ENCODE measurements around the gene SDR42E2.
A peak's percentile ranks its signal among the peaks of the same experiment; 100 is the strongest.
"Not testable (repeated sequence)": the region's sequence is repeated elsewhere in the genome, so short reads cannot be mapped to it uniquely, and the experiment has no call there.

SDR42E2 gene

DNA sequence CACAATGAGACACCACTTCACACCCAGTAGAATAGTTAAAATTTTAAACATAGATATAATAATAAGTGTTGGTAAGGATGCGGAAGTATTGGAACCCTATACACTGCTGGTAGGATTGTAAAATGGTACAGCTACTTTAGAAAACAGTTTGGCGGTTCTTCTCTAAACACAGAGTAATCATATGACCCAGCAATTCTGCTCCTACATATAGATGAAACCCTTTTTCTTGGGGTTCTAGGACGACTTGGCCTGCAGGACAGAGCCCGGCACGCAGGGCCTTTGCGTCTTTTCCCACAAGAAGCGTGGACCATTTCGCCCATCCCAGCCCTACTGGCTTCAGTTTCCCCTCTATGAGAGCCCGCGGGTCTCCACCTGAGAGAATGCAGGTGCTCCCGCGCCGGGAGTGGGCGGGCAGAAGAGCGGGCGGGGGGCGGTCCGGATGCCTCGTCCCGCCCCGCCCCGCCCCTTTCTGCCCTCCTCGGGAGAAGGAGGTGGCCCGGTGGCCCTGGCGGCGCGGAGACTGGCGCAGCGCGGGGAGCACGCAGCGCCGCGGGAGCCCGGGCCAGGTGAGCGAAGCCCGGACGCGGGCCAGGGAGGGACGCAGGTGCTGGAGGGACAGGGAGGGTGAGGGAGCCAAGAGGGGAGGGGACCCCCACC is at the start of gene SDR42E2:
TSS of gene SDR42E2 (plus strand) at position 508 of the 657 bp plus-strand sequence. CDS start 3,077 bp downstream, outside the sequence.
- peak in 1 of 2 donors; percentile 35 for DNase-seq (ENCODE audit: low read depth in 1 of 2, low spot score in 1 of 2)

DNA sequence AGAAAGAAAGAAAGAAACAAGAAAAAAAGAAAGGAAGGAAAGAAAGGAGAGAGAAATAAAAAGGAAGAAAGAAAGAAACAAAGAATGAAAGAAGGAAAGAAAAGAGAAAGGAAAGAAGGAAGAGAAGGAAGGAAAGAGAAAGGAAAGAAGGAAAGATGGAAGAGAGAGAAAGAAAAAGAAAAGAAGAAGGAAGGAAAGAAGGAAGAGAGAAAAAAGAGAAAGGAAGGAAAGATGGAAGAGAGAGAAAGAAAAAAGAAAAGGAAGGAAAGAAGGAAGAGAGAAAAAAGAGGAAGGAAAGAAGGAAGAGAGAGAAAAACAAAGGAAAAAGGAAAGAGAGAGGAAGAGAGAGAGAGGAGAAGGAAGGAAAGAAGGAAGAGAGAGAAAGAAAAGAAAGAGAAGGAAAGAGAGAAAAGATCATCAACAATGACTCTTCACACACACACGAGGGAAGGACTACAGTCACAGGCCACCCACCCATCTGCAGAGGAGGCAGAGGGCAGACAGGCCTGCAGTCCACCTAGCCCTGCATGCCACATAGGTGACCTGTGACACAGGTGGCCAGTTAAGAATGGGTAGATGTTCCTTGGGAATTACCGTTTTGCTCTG is 46.1 kb upstream of the SDR42E2 start:
- no peak for DNase-seq (ENCODE audit: low read depth in 1 of 2, low spot score in 1 of 2)

DNA sequence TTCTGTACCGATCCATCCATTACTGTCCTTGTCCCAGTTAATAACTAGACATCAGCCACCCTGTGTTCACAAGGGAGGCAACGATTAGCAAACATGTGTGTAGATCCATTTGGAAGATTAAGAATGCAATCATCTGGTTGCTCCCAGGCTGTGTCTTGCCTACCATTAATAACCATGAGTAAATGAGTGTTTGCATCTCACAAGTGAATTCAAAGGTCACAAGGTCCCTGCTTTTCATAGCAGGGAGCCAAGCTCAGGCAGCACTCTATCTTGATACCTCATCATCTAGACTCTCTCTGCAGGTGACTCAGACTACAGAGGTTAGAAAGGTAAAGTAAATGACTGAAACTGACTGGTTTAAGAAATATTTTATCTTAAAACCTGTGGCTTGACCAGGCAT is 44.7 kb upstream of the SDR42E2 start:
- DNase-seq (ENCODE audit: low read depth in 1 of 2, low spot score in 1 of 2), result no peak

DNA sequence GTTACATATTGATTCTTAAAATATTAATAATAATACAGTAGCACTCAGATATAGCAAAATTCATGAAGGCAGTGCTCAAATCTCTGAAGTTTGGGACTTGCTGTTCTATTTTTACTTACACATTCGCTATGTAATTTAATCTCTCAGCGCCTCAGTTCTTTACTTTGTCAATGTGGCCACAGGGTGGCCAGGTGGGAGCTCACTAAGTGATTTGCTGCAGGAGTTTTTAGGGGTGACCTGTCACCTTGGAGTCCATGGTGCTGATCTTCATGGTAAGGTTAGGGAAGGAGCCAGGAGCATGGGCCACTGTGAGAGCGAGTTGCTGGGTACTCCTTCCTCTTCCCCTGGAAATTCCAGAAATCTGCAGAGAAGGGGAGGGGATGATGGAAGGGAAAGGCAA is 41.9 kb upstream of the SDR42E2 start:
- DNase-seq (ENCODE audit: low read depth in 1 of 2, low spot score in 1 of 2), result no peak

DNA sequence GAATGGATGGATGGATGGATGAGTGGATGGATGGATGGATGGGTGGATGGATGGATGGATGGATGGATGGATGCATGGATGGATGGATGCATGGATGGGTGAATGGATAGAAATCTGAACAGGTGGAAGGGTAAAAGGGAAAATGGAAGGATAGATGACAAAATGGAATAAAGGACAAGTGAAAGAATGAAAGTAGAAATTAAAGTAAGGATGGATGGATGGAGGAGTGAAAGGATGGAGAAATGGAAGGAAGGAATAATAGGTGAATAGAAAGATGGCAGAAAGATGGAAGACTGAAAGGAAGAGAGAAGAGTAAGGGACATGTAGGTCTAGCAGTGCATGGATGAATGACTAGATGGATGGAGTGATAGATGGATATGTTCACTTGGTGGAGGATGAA is 40.1 kb upstream of the SDR42E2 start:
- no peak for DNase-seq (ENCODE audit: low read depth in 1 of 2, low spot score in 1 of 2)

DNA sequence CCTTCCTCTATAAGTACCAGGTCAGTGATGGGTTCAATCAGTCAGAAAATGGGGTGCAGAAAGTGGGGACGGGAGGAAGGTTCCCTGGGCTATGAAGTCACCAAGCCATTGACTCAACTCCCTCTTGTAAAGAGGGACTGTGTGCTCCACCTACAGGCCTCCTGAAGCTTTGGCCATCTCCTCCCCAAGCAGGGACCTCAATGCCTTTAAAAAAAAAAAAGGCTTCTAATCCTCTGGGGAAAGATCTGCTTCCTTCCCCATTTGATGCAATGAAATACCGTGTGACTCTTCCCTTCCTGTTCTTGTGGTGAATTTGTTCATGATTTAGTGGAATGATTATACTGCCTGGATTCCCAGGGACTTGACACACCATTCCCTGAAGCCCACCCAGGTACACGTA is 39.2 kb upstream of the SDR42E2 start:
- no peak for DNase-seq (ENCODE audit: low read depth in 1 of 2, low spot score in 1 of 2)

DNA sequence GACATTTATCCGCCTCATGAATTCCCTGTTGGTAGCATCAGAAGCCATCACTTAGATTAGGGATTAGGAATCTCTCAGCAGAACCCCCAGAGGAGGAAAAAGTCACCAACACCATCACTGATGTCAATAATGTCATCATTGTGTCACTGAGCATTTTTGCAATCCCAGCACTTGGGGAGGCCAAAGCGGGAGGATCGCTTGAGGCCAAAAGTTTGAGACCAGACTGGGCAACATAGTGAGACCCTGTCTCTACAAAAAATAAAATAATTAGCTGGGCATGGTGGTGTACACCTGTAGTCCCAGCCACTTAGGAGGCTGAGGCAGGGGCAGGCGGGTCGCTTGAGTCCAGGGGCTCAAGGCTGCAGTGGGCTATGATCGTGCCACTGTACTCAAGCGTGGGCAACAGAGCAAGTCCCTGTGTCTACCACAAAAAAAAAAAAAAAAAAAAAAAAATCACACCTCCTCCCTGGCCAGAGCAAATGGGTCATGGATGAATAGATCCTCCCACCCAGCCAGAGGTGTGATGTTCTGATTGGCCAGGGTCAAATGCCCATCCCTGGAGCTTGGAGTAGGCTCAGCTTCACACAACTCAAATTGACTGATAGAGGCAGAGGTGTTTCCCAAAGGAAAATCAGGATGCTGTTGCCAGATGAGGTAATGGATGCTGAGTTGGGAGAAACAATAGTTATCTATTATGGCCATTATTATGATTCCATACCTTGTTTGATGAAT is 38.4 kb upstream of the SDR42E2 start:
- no peak for DNase-seq (ENCODE audit: low read depth in 1 of 2, low spot score in 1 of 2)

DNA sequence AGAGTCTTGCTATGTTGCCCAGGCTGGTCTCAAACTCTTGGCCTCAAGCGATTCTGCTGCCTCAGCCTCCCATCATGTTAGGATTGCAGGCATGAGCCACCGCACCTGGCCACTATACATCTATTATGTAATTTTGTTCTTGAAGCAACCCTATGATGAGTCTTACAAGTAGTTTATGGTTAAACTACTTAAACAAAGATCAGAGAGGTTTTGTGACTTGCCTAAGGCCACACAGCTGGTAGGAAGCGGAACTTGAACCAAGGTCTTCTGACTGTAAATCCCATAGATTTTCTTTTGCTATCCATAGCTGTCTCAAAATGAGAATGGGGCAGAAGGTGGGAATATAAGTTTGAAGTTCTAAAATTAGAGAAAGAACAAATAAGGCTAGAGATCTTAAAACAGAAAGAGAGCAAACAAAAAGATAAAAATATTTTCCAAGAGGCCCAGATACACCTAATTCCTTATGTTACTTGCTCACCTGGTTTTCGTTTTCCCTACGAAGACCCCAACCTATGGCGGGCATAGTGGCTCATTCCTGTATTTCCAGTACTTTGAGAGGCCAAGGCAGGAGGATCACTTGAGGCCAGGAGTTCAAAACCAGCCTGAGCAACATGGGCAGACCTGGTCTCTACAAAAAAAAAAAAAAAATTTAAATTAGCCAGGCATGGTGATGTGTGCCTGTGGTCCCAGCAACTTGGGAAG is 37.6 kb upstream of the SDR42E2 start:
- no peak for DNase-seq (ENCODE audit: low read depth in 1 of 2, low spot score in 1 of 2)

DNA sequence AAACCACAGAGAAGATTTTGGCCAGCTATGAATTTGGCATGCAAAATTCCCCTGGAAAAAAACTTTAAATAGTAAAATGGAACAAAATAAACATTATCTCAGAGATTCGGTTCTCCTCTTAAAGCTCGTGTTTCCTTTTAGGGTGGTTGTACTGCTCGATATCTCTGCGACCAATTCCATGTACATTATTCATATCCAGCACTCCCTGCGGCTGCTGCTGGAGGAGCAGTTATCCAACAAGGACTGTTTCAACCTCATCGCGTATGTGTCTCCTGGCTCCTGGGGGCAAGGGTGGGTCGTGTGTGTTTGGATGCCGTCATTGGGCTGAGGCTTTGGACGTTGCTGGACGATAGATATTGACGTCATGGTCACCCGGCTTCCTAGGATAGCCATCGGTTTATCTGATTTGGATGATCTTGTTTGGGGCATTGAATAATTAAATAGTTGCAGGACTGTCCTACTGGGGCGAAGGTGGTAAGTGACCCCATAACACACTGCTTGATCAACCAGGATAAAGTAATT is 36.2 kb upstream of the SDR42E2 start:
- DNase-seq (ENCODE audit: low read depth in 1 of 2, low spot score in 1 of 2), result no peak

DNA sequence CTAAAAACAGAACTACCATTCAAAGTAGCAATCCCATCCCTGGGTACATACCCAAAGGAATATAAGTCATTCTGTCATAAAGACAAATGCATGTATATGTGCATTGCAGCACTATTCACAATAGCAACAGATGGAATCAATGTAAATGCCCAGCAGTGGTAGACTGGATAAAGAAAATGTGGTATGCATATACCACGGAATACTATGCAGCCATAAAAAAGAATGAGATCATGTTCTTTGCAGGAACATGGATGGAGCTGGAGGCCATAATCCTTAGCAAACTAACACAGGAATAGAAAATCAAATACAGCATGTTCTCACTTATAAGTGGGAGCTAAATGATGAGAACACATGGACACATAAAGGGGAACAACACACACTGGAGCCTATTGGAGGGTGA is 33.8 kb upstream of the SDR42E2 start:
- not testable (repeated sequence) for DNase-seq (ENCODE audit: low read depth in 1 of 2, low spot score in 1 of 2)

DNA sequence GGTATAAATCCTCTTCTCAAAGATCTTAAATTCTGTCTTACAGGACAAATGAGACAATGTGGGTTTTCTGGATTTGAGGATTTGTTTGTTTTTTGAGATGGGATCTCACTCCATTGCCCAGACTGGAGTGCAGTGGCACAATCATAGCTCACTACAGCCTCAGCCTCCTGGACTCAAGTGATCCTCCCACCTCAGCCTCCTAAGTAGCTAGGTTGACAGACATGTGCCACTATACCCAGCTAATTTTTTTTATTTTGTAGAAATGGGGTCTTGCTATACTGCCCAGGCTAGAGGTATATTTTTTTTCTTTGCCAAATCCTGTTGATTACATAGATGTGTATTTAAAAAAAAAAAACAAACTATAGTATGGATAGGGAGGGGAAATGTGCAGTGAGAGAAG is 31.8 kb upstream of the SDR42E2 start:
- no peak for DNase-seq (ENCODE audit: low read depth in 1 of 2, low spot score in 1 of 2)

DNA sequence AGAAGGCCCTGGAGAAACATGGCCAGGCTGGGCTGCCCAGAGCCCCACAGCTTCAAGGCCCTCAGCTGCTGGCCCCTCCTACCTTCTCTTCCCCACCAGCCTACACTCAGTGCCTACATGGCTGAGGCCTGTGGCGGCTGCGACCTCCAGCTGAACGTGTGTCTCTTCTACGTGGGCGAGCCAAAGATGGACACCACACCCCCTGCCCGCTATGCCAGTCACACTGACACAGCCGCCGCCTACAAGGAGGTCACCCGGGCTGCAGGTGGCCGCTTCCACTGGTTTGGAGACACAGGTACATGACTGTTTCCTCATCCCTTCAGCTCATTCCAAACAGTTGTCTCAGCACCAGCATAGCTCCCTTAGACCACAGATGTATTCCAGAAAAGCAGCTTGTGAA is 29.5 kb upstream of the SDR42E2 start:
- DNase-seq (ENCODE audit: low read depth in 1 of 2, low spot score in 1 of 2), result no peak

DNA sequence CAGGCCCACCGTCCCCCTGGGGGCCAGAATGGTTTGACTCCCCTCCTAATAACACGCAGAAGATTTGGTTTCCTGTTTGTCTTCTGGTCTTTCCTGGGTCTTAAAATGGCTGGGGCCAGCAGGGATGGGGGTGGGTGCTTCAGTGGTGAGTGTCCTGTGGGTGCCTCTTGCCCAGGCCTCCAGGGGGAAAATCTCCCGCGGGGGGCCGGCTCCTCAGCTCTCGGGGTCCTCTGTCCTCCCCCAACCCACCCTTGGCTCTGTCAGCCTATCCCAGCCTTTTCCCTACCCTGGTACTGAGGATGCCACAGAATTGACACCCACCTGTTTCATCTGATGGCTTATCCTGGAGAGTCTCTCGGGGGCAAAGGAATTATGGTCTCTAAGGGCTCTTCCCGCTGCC is 23.8 kb upstream of the SDR42E2 start:
- DNase-seq (ENCODE audit: low read depth in 1 of 2, low spot score in 1 of 2), result no peak

DNA sequence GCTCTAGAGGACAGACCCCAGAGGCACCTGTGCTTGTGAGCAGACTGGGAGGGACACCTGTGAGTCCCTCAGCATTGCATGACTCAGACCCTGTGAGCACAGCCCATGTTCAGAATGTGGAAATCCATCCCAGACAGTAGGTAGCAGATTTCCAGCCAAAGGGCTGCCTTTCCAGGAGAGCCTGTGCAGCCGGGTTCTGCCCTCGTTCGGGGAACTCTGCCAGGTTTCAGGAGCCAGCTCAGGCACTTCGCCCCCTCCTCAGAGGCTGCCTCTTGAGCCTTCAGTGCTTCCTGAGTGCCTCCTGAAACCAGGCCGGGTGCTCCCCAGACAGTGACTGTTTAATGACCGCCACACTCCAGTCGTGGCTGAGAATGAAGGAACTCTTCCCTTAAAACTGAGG is 23.3 kb upstream of the SDR42E2 start:
- no peak for DNase-seq (ENCODE audit: low read depth in 1 of 2, low spot score in 1 of 2)

DNA sequence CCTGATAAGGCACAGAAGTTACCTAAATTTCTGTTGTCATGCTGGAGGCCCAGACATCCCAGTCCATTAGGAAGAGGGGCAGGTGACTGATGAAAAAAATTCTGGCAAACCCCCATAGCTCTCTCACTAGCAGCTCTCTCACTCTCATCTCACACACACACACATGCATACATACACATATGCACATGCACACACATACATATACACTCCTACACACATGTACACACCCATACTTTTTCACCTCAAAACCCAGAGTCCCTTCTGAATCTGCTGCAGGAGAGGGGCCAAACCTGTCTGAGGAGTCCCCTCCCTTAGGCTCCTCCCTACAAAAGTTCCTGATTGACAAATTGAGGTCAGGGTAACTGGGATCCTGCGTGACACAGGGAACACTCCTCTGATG is 22.6 kb upstream of the SDR42E2 start:
- DNase-seq (ENCODE audit: low read depth in 1 of 2, low spot score in 1 of 2), result no peak

DNA sequence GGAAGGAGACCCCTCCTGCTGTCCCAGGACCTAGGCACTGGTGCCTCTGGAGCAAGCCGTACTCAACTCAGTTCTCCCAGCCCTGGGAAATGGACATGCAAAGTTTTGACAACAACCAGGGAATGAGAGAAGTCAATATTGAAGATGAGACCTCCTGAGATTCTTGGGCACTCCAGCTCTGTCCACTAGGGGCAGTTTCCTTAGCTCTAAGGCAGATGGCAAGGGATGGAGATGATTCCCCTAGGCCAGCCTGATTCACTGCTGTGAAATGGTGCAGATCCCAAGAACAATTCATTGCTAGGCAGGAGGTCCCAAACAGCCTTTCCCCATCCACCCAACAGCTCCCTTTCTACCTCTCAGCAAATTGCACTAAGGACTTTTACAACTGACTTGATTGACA is 20.5 kb upstream of the SDR42E2 start:
- no peak for DNase-seq (ENCODE audit: low read depth in 1 of 2, low spot score in 1 of 2)

DNA sequence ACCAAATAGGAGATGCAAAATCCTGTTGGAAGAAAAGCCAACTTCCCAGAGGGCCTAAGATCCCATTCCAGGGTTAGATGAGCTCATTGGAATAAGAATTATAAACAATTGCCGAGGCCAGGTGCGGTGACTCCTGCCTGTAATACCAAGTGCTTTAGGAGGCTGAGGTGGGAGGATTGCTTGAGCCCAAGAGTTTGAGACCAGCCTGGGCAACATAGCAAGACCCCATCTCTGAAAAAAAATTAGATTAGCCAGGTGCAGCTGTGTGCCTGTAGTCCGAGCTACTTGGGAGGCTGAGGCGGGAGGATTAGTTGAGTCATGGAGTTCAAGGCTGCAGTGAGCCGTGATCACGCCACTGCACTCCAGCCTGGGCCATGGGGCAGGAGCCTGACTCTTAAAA is 17.8 kb upstream of the SDR42E2 start:
- no peak for DNase-seq (ENCODE audit: low read depth in 1 of 2, low spot score in 1 of 2)

DNA sequence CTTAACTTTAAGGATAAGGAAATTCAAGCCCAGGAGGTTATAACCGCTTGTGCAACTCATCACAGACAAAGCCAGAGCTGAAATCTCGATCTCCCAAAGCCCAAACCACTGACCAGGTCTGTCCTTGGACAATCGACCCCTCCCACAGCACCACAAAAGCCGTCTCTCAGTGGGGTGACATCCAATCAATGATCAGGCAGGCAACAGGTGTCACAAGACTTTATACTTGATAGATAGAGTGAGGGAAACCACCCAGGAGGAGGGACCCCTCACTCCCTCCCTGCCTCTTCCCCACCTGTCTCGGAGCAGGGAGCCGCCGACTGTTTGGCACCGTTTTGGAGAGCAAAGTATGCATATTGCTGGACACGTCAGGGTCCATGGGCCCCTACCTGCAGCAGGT is 14.5 kb upstream of the SDR42E2 start:
- no peak for DNase-seq (ENCODE audit: low read depth in 1 of 2, low spot score in 1 of 2)

DNA sequence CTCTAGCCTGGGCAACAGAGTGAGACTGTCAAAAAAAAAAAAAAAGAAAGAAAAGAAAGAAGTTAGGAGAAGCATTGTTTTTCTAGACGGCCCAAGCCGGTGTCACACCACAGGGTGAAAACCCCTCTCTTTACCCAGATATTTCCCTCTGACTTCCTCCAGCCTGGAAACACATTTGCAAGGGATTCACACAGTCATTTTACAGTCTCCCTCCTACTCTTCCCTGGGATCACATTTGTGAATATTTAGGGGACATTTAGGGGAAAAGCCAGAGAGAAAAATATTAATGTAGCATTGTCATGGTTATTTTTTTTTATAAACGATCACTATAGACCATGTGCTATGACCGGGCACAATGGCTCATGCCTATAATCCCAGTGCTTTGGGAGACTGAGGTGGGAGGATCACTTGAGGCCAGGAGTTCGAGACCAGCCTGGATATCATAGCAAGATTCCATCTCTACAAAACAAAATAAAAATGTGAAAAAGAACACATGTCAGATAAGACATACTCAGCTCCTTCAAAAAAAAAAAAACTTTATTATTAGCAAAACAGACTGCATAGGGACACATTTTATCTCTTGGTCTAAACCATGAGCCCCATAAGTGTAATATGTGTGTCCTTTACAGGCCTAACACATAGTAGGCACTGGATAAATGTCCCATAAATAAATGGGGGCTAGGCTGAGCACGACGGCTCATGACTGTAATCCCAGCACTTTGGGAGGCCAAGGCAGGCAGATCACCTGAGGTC is 10.9 kb upstream of the SDR42E2 start:
- no peak for DNase-seq (ENCODE audit: low read depth in 1 of 2, low spot score in 1 of 2)

DNA sequence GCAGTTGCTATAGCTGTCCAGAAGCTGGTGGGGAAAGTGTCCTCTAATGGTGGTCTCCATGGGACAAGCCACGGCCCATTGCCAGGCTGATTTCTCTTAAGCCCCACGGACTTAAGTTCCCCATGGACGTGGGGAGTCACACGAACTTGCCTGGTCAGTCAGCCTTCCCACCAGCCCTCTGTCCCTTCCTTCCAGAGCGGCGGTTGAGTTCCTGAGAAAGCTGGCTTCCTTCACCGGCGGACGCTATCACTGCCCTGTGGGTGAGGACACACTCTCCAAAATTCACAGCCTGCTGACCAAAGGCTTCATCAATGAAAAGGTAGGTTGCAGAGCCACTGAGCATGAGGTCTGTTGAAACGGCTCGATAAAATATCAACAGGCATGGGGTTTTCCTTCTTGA is 10.0 kb upstream of the SDR42E2 start:
- DNase-seq (ENCODE audit: low read depth in 1 of 2, low spot score in 1 of 2), result no peak

DNA sequence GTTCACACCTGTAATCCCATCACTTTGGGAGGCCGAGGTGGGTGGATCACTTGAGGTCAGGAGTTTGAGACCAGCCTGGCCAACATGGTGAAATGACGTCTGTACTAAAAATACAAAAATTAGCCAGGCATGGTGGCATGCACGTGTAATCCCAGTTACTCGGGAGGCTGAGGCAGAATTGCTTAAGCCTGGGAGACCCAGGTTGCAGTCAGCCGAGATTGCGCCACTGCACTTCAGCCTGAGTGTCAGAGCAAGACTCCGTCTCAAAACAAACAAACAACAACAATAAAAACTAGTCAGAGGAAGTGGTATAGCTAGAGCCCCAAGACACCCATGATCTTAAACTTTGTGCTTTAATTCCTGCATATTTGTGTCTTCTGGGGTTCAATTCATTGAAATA is 9.2 kb upstream of the SDR42E2 start:
- DNase-seq (ENCODE audit: low read depth in 1 of 2, low spot score in 1 of 2), result not testable (repeated sequence)
